Parathyroid adenoma (tissue), 2 donors: ENCODE data around the gene ZNF629.

Experiments used
- H2AFZ ChIP-seq: fragments of 300-600 bp; sonication (generic); one replicate; pipeline ENCODE4 v1.7.0; 2017; ENCODE audit warnings: antibody characterized with exemption, mild to moderate bottlenecking
- H3K27ac ChIP-seq: fragments of 300-600 bp; sonication (generic); one replicate; pipeline ENCODE4 v1.7.0; 2017
- H3K27me3 ChIP-seq: fragments of 300-600 bp; sonication (generic); one replicate; pipeline ENCODE4 v1.7.0; 2017; ENCODE audit warnings: low read length; ENCODE audit not compliant: control insufficient read depth, insufficient read depth
- H3K36me3 ChIP-seq: fragments of 300-600 bp; sonication (generic); one replicate; pipeline ENCODE4 v1.7.0; 2017; ENCODE audit warnings: low read length; ENCODE audit not compliant: control insufficient read depth, insufficient read depth
- H3K4me1 ChIP-seq: fragments of 300-600 bp; sonication (generic); one replicate; pipeline ENCODE4 v1.7.0; 2017; ENCODE audit warnings: control low read depth
- H3K4me2 ChIP-seq: fragments of 300-600 bp; sonication (generic); one replicate; pipeline ENCODE4 v1.7.0; 2017; ENCODE audit warnings: low read length
- H3K4me3 ChIP-seq: fragments of 300-600 bp; sonication (generic); one replicate; pipeline ENCODE4 v1.7.0; 2017; ENCODE audit warnings: low read depth, low read length
- H3K79me2 ChIP-seq: fragments of 300-600 bp; sonication (generic); one replicate; pipeline ENCODE4 v1.7.0; 2017; ENCODE audit warnings: control low read depth
- H3K9ac ChIP-seq: fragments of 300-600 bp; sonication (generic); one replicate; pipeline ENCODE4 v1.7.0; 2017; ENCODE audit warnings: mild to moderate bottlenecking
- H3K9me3 ChIP-seq: fragments of 300-600 bp; sonication (generic); one replicate; pipeline ENCODE4 v1.7.0; 2017; ENCODE audit warnings: low read length; ENCODE audit not compliant: control insufficient read depth
- TF ChIP-seq, protein P1 (sequence below): fragments of 300-600 bp; sonication (generic); IDR thresholded peaks from one replicate; pipeline ENCODE4 v1.7.0; 2017; ENCODE audit warnings: antibody characterized with exemption, mild to moderate bottlenecking
- donor health status: primary hyperparathyroidism.

The ZNF629 gene

GRCh38 chr16:30778549-30779244 is 8.3 kb downstream of the ZNF629 start:
- H3K9me3 ChIP-seq = no peaks in the 10 kb centered on the region
- H3K79me2 ChIP-seq = no peaks in the 10 kb centered on the region
- no peak overlapping the region for H3K4me3 ChIP-seq
- no peak overlapping the region for H2AFZ ChIP-seq
- no peaks in the 10 kb centered on the region for H3K27me3 ChIP-seq
- no peaks in the 10 kb centered on the region for H3K36me3 ChIP-seq
- H3K4me2 ChIP-seq = no peak overlapping the region
- peaks cover 31% of the 10 kb centered on the region for H3K4me1 ChIP-seq
- H3K27ac ChIP-seq = peak overlapping the region; percentile 84
- TF ChIP-seq, protein P1, sequence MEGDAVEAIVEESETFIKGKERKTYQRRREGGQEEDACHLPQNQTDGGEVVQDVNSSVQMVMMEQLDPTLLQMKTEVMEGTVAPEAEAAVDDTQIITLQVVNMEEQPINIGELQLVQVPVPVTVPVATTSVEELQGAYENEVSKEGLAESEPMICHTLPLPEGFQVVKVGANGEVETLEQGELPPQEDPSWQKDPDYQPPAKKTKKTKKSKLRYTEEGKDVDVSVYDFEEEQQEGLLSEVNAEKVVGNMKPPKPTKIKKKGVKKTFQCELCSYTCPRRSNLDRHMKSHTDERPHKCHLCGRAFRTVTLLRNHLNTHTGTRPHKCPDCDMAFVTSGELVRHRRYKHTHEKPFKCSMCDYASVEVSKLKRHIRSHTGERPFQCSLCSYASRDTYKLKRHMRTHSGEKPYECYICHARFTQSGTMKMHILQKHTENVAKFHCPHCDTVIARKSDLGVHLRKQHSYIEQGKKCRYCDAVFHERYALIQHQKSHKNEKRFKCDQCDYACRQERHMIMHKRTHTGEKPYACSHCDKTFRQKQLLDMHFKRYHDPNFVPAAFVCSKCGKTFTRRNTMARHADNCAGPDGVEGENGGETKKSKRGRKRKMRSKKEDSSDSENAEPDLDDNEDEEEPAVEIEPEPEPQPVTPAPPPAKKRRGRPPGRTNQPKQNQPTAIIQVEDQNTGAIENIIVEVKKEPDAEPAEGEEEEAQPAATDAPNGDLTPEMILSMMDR = no peak
- H3K9ac ChIP-seq = no peak overlapping the region

GRCh38 chr16:30777591-30778297 is 9.3 kb downstream of the ZNF629 start:
- Histone ChIP-seq H3K27me3 (no peaks in the 10 kb centered on the region), H3K4me1 (peaks cover 31% of the 10 kb centered on the region), H3K4me3 (no peak overlapping the region), H2AFZ (peak overlapping the region; percentile 5), H3K36me3 (no peaks in the 10 kb centered on the region), H3K9ac (no peak overlapping the region), H3K79me2 (no peaks in the 10 kb centered on the region), H3K9me3 (no peaks in the 10 kb centered on the region), H3K27ac (peak overlapping the region; percentile 84), H3K4me2 (peak overlapping the region; percentile 45)
- TF ChIP-seq, protein P1 = peak; percentile 49

DNA sequence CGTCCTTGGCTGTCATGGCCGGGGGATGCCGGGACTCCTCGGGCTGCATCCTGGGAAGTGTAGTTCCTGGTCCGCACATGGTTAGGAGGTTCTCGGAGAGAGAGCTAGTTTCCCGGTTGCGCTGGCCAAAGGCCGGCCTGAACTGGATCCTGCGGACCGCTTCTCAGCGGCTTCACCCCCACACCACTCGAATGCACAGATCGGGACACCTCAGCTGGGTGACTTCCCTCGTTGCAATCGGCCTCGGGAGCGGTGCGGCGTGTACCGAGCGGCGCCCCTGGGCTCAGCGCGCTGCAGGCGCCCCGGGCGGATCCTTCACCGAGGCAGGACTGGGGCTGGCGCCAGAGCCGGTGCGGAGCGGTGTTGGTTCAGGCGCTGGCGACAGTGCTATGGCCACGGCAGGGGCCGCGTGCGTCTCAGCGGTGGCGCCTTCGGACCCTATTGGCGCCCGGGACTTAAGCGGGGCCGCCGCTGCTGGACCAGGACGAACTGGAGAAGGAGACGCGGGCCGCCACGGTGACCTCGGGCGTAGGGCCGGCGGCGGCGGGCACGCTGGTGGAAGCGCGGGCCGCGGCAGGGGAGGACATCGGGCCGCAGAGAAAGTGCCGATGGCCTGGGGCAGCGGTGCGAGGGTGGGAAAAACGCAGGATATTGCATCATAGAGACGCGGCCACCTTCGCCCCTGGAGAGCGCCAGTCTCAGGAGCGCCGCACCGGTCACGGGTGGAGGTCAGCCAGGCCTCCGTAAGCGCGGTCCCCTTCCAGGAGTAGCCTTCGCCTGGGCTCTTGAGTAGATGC is 11.4 kb downstream of the ZNF629 start:
- TF ChIP-seq, protein P1 = no peak
- Histone ChIP-seq H2AFZ (peak overlapping the region; percentile 82), H3K79me2 (no peaks in the 10 kb centered on the region), H3K4me1 (peaks cover 31% of the 10 kb centered on the region), H3K9me3 (no peaks in the 10 kb centered on the region), H3K27me3 (no peaks in the 10 kb centered on the region), H3K36me3 (no peaks in the 10 kb centered on the region), H3K27ac (peak overlapping the region; percentile 83), H3K4me2 (peak overlapping the region; percentile 88), H3K4me3 (peak overlapping the region; percentile 69), H3K9ac (peak overlapping the region; percentile 16)

- Histone ChIP-seq H3K27ac (peak overlapping the region; percentile 83), H3K79me2 (no peaks in the 10 kb centered on the region), H2AFZ (peak overlapping the region; percentile 82), H3K27me3 (no peaks in the 10 kb centered on the region), H3K9ac (no peak overlapping the region), H3K4me1 (peaks cover 31% of the 10 kb centered on the region), H3K4me2 (peak overlapping the region; percentile 88), H3K9me3 (no peaks in the 10 kb centered on the region), H3K36me3 (no peaks in the 10 kb centered on the region), H3K4me3 (peak overlapping the region; percentile 69)
- TF ChIP-seq, protein P1 = no peak
Observed at GRCh38 chr16:30775131-30775391, 11.9 kb downstream of the ZNF629 start.
